ENCODE measurements around the gene INSL4. TPM values are rescaled to one million over a fixed set of nuclear protein-coding genes. Genes with fewer than 3 reads are reported as not detected.
A peak's percentile ranks its signal among the peaks of the same experiment; 100 is the strongest.

INSL4 gene
- total RNA-seq (2014; rRNA removed; shearing (Covaris generic)) = not detected in 2 replicates

DNA sequence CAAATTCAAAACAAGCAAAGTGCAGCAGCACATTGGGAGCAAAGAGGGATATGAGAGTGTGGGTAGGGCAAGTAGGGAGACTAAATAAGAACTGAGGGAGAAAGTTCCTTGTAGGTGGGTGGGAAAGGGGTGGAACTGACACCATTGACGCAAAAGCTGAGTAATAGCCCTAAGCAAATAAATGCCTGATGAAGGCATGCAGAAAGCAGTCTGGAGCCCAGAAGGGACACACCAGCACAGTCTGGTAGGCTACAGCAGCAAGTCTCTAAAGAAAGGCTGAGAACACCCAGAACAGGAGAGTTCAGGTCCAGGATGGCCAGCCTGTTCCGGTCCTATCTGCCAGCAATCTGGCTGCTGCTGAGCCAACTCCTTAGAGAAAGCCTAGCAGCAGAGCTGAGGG is at the start of gene INSL4:
INSL4 (plus strand) TSS at position 208 of the 400 bp plus-strand sequence; CDS start at position 313, 105 bp downstream.
- peak; percentile 7 for DNase-seq (ENCODE audit: low read depth)

DNA sequence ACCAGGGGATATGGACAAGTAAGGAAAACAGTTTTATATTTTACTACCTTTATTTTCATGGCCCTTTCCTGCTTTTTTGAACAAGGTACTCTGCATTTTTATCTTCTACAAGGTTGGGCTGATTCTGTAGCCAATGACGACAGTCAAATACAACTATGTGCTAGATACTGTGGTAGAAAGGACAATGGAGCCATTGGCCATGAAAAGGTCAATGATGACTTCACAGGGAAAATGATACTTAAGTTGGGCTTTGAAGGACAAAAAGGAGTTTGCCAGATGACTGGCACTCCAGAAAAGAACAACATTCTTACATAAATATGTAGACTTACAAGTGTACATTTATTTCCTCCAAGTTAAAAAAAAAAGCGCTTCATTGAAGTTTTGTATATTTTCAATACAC is 46.4 kb upstream of the INSL4 start:
- no peak for DNase-seq (ENCODE audit: low read depth)

DNA sequence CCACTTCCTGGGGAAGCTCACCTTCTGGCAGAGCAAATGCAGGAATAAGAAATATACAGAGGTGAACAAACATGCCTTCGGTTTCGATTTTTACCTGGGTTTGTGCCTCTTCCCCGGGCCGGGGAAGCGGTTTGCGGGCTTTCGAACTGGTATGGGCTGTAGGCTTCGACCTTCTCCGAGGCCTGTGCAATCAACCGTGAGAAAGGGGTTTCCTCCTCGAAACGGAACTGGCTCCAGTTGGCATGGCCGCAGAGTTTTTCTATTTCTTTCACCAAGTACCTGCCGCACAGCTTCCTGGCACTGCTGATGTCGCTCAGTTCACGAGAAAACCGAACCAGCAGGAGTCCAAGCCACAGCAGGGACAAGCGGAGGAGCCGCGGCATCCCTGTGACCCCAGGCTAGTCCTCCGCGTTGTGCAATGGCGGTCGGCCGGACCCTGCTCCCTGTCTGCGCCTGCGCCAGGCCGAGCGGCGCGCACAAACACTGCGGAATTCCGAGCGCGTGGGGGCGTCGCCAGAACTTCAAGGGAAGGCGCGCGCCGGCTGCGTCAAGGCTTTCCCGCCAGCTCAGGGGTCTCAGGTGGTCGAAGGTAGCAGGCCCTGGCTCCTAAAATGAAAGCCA is 45.9 kb upstream of the INSL4 start, which contains the start of gene INSL6:
INSL6 (minus strand) TSS at position 420 of the 621 bp plus-strand sequence; CDS start at position 383, 37 bp downstream.
- no peak for DNase-seq (ENCODE audit: low read depth)

DNA sequence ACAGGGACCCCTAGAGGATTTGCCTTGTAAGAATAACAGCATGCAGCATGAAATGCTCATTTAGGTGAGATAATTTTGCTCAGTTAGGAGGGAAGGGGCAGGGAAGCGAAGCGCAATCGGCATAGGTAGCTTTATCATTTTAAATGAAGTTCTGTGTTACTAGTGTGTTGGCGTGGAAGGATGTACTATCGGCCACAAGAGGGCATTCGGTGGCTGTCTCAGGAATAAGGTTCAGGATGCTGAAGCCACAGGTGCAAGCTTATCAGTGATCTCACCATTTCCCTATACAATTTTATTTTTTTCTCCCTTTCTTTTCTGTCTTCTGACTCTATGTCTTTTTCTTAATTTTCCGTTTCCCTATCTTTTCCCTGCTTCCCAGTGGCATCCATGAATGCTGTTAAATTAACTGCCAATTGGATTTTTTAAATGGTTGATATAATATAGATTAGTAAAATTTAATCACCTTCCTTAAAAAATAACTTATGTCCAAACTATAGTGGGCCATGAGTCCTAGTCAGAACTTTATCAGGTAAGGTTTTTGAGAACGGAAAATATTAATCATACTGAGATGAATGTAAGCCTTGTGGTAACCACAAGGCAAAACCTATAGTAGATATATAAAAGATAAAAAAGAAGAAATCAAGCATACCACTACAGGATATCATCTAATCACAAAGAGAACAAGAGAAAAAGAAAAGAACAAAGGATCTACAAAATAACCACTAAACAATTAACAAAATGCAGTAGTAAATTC is 44.6 kb upstream of the INSL4 start:
- peak; percentile 58 for DNase-seq (ENCODE audit: low read depth)

DNA sequence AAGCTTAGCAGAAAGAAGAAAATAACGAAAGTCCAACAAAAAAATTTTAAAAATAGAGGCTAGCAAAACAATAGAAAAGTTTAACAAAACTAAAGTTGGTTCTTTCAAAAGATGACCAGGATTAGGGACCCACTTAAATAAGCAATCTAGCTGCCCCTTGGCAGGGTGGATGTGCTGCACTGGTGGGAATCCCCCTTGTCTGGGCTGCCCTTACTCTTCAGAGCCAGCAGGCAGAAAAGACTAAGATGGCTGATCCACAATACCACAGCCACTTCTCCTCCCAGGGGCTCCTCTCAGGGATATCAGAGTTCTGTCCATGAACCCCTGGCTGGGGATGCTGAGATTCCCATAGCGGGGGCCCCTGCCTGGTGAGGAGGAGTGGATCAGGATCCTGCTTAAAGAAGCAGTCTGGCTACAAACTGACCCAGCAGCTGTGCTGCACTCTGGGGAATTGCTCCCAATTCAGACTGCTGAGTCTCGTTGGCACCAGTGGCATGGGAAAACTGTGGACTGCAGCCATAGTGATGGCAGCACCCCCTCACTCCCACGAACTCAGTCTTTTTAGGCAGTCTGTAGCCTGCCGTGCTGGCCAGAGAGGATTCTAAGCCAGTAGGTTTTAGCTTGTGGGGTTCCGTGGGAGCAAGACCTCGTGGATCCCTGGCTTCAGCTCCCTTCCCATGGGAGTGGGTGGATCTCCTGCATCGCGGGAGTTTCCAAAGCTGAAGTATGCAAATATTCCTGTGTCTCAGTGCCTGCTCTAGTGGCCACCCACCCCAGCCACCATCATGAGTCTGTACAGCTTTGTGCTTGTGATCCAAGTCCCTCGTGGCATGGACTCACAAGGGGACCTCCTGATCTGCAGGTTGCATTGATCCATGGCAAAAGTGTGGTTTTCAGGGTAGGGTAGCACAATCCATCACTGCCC is 42.9 kb upstream of the INSL4 start:
- no peak for DNase-seq (ENCODE audit: low read depth)

DNA sequence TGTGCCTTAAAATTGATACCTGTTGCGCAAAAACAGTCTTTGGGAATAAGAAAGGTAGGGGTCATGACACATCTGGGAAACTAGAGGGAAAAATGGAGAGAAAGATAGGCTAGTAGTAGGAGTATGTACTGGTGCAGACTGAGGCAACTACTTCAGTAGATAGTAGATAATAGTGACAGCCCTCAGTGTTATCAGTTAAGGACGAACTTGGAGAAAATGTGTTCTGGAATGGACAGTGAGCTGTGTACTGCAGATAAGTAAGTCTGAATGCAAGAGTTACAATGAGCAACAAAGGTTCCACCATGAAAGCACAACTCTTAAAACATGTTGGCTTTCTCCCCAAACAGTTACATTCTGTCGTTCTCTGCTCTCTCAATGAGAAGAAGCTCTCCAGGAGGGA is 39.2 kb upstream of the INSL4 start:
- DNase-seq (ENCODE audit: low read depth) = no peak

DNA sequence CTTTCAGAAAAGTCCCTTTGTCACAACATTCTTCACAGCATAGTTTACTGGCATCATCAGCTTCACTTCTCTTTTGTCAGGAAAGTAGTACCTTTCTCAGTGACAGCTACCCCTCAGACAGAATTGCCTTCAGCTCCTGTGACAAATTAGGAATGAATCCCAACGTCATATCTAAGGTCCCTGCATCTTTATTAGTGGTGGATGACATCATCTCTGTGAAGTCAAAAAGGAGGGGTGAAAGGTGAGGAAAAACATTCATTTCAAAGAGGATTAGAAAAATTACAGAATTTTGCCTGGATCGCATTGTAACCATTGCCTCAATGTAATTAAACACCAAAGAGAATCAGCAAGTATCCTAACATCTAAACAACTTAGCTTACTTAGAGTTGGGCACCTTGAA is 37.9 kb upstream of the INSL4 start:
- DNase-seq (ENCODE audit: low read depth) = no peak

DNA sequence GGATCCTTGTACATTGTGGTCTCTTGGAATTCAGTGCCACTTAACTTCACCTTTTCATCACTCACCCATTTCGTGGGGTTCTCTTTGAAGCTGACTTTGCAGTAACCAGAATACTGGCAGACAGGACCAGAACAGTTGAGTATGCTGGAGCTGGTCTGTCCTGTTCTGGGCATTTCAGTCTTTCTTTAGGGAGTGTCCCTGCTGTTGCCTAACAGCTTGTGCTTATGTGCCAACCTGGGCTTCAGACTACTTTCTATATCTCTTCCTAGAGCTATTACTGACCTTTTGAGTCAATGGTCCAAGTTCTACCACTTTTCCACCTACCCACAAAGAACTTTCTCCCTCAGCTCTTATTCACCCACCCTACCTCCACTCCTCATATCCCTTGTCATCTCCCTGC is 35.8 kb upstream of the INSL4 start:
- no peak for DNase-seq (ENCODE audit: low read depth)

DNA sequence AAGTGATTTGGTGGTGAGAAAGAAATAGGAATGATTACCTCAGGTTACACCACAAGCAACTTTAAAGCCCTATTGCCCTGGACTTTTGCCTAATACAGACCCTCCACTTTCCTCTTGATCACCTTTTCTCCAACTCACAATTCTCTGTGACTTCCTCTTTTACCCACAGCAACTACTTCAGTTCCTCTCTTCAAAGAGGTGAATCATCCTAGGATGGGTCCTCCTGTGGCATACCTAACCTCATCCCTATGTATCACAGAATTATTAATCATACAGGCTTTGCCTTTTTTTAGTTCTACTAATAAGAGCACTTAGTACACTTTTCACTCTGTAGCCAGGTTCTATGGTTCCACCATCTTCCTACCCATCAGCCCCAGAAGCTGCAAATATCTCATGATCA is 26.1 kb upstream of the INSL4 start:
- DNase-seq (ENCODE audit: low read depth) = no peak

DNA sequence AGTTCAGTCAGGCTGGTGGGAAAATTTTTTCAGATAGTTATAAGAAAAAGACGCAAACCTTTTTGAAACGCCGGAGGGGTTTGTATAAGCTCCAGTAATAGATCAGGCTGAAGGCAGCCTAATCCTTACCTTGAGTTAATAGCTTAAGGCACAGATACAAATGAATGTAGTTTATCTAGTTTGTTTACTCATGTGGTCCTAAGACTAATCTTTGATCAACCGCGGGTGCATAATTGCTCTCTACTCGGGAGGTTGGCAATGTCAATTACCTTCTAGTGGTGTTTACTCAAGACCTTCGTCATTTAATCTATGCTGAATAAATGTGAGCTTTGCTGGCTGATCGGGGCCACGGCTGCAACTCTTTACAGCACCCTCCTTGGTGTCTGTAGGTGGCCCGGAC is 665 bp upstream of the INSL4 start:
- DNase-seq (ENCODE audit: low read depth) = no peak

DNA sequence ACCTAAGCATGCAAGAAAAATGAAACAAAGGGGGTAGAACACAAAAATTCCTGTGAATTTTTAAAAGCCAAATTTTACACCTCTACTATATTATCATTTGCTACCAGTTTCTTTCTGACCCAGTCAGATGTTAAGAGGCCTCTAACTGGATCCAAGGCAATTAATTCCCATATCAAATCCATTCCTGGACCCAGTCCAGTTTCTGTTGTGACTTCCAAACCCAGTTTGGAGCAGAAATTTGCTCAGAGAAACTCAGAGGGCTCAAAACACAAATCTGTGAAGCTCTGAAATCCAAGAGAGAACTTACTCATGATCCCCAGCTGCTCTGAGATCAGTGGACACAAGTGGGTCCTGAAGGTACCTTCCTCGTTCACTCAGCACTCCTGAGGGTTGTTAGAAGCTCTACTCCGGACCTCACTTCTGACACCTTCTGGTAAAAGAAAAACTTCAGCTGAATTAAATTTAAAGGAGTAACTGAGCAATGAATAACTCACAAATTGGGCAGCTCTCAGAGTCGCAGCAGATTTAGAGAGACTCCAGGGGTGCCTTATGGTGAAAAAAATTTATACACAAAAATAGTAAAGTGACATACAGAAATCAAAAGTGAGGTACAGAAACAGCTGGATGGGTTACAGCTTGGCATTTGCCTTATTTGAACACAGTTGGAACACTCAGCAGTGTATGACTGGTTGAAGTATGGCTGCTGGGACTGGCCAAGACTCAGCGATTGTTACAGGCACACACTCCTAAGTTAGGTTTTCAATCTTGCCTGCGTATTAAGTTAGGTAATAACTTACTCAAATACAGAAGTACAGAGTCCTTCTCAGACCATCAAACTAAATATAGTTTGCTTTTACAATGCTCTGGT is 32.4 kb downstream of the INSL4 start:
- DNase-seq (ENCODE audit: low read depth) = peak; percentile 40

DNA sequence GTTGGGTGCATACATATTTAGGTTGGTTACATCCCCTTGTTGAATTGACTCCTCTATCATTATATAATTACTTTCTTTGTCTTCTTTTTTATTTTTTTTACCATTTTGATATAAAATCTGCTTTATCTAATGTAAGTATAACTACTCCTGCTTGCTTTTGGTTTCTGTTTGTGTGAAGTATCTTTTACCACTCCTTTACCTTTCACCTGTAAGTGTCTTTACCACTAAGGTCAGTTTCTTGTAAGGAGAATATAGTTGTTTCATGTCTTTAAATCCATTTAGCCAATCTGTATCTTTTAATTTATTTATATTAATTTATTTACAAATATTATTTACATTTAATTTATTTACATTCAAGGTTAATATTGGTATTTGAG is 33.0 kb downstream of the INSL4 start:
- DNase-seq (ENCODE audit: low read depth) = no peak

DNA sequence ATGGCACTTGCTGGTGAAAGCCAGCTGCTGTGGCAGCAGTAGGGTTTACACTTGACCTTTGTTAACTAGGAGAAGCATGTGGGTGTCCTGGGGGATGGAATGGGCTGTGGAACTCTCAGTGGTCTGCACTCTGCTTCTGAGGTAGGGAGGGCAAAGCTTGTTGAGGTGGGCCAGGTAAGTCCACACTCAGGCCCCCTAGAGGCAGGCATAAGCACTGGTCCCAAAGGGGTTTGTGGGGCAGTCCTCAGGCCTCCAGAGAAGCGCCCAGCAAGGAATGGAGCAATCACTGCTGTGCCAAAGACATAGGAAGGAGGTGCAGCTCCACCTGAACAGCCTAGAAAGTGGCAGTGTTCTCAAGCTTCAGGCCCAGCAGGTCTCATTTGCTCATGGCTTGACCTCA is 34.7 kb downstream of the INSL4 start:
- DNase-seq (ENCODE audit: low read depth) = no peak

DNA sequence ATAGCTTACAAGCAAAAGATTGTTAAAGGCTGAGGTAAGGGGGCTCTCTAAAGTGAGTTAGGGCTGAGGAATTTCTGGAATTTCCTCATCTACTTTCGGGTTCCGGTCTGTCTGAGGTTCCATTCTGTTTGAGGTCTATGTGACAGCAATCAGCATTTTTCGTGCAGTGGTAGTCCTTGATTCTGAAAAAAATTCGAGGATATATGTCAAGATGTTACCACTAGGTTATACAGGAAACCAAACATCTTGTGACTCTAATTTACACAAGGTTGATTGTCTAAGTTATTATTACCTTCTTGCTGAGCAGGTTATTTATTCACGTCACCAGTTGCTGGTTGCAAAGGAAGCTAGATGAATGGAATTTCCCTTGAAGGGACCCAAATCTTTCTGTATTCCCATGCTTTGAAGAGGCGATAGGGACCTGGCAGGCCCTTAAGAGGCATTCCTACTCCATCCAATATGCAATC is 38.1 kb downstream of the INSL4 start:
- DNase-seq (ENCODE audit: low read depth) = peak; percentile 69

DNA sequence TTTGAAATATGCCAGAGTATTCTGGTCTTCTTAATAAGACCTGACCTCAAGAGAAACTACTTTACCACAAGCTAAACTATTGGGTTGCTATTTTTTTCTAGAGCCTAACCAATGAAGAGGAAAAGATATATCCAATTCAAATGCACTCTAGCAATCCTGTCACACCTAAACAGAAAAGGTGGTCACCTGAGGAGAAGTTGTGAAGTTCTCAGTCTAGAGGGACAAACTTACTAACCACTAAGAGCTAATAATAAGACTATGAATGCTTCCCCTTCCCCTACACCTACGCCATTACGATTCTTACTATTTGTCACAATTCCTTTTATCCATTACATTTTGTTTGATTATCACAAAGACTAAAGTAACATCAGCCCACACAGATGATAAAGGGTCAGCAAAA is 43.6 kb downstream of the INSL4 start:
- no peak for DNase-seq (ENCODE audit: low read depth)

DNA sequence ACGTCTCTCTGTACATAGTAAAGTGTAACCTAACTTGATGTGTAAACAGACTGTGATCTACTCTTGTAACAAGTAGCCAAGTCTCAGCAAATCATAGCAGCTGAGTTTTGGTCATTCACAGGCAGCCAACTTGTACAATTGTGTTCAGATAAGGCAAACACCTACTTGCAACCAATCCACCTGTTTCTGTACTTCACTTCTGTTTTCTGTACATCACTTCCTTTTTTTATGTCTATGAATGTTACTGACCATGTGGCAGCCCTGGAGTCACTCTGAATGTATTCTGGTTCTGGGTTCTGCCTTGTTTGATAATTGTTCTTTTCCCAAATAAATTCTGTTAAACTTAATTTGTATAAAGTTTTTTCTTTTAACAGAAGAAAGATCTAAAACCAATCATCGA is 47.3 kb downstream of the INSL4 start:
- DNase-seq (ENCODE audit: low read depth) = no peak

Other genes starting within 250 kb of the INSL4 start
- 4.8 and 5.8 TPM in 2 replicates for gene JAK2, start 246.1 kb upstream of the INSL4 start, total RNA-seq (2014; rRNA removed; shearing (Covaris generic))
- not detected in 2 replicates for gene INSL6, start 45.8 kb upstream of the INSL4 start, total RNA-seq (2014; rRNA removed; shearing (Covaris generic))
- gene RLN2, start 73.3 kb downstream of the INSL4 start, total RNA-seq (2014; rRNA removed; shearing (Covaris generic)) = 0.29 and 1.1 TPM in 2 replicates
- gene RLN1, start 108.5 kb downstream of the INSL4 start, total RNA-seq (2014; rRNA removed; shearing (Covaris generic)) = 0.24 and 0.39 TPM in 2 replicates
- 45.1 and 66.7 TPM in 2 replicates for gene PLGRKT, start 206.5 kb downstream of the INSL4 start, total RNA-seq (2014; rRNA removed; shearing (Covaris generic))
- gene CD274, start 219.1 kb downstream of the INSL4 start, total RNA-seq (2014; rRNA removed; shearing (Covaris generic)) = 4.9 and 5.7 TPM in 2 replicates